HG03039 (cell line): ENCODE measurements around the gene ZNF219.
A peak's percentile ranks its signal among the peaks of the same experiment; 100 is the strongest.

Experiments
- ATAC-seq: cut with Tn5 transposase; IDR thresholded peaks from one replicate; pipeline ENCODE4 v1.9.1; 2021; ENCODE audit warnings: mild to moderate bottlenecking, moderate library complexity; ENCODE audit not compliant: unreplicated experiment

ZNF219 gene

DNA sequence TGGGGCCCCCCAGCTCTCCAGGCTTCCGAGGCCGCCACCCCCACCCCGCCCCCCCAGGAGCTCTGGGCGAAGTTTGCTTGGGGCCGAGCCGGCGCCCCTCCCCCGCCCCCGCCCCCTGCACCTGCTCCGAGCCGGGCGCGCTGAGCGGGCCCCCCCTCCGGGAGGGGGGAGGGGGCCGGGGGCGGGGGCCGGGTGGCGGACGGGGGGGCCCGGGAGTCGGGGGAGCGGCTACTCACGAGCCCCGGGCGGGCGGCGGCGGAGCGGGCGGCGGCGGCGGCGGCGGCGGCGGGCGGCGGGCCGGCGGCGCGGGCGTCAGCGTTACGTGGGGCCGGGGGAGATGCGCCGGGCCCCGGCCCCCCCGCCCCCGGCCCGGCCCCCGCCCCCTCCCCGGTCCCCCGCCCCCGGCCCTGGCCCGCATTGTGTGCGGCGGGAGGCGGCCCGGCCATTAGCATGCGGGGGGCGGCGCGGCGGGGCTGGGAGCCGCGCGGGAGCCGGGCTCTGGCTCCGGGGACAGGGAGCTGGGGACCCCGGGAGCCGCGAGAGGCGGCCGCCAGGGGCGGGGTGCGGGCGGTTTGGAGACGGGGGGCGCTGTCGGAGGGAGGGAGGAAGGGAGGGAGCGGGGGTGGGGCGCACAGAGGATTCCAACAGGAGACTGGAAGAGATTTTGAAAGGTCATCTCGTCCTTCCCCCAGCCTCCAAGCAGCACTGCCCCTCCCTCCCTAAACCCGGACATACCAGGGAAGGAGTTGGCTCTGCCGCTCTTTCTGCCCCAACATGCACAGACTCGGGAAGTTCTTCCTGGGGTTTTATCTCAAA lies at the start of gene ZNF219:
Gene ZNF219, minus strand, starts transcription at position 580 of the 816 bp plus-strand sequence. CDS start 5,064 bp downstream, outside the sequence.
- no peak for ATAC-seq

DNA sequence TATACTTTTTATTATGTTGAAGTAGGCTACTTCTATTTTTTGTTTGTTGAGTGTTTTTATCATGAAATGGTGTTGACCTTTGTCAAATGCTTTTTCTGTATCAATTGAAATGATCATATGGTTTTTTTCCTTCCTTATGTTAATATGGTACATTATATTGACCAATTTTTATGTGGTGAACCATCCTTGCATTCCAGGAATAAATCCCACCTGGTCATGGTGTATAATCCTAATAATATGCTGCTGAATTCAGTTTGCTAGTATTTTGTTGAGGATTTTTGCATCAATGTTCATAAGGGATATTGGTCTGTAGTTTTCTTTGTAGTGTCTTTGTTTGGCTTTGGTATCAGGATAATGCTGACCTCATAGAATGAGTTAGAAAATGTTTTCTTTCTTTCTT lies 47.0 kb upstream of the ZNF219 start:
- ATAC-seq = no peak

GRCh38 chr14:21142357-21142756 lies 43.9 kb upstream of the ZNF219 start:
- no peak for ATAC-seq

- no peak for ATAC-seq
Measured at GRCh38 chr14:21136024-21136423, 37.6 kb upstream of the ZNF219 start.

DNA sequence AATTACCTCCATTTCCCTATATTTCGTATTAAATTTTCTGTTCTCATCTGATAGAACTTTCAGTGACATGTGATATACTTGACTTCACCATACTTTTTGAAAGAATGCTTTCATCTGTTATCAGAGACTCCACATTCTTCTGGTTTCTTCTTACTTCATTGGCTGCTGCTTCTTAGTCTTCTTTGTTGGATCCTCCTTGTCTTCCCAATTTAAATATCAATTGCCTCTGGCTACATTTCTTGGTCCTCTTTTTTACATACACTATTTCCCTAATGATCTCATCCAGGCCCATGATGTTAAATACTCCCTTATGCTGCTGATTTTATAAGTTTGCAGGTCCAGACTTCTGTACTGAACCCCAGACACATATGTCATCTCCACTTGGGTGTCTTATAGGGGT lies 35.4 kb upstream of the ZNF219 start:
- no peak for ATAC-seq

DNA sequence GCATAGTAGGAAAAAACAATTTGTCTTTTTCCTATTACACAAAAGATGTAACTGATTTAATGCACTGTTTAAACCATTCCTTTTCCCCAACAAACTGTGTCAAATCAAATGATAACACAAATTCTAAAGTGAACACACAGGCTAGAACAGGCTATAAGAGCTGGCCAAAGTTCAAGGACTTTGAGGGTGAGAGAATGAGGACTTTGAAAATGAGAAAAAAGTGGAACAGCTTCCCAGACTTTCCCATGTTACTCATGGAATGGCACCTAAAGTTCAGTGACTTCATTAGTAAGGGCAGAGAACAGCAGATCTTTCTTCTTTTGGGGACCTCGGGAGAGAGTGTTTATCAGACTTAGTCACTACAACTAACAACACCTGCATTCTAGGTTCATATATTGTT lies 25.0 kb upstream of the ZNF219 start:
- ATAC-seq = no peak

DNA sequence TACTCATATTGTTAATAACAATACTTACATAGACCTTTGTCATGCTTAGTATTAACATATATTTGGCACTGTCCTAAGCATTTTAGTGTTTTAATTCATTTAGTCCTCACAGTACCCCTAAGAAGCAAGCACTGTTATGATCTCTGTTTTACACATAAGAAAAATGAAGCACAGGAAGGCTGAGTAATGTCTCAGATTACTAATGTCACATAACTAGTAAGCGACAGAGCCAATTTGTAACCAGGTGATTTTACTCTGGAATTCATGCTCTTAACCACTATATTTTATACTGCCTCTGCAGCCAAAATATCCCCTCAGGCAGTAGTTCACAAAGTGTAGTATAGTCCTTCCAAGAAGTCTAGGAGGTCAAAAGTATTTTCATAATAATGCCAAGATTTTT lies 22.7 kb upstream of the ZNF219 start:
- no peak for ATAC-seq

DNA sequence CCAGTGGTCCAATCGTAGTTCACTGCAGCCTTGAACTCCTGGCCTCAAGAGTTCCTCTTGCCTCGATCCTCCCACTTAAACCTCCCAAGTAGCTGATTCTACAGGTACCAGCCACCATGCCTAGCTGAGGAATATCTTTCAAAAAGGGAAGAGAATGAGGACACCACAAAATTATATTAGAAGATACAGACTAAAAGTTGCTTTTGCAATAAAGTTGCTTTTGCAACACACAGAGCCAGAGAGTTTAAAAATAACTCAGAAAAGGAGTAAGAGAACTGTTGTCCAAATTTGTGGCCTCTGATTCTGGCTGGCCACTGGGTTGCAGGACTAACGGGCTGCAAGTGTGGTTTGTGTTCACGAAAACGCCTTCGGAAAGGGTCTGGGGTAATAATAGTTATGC lies 22.2 kb upstream of the ZNF219 start:
- ATAC-seq = no peak

- no peak for ATAC-seq
Measured at GRCh38 chr14:21118933-21119332, 20.5 kb upstream of the ZNF219 start.

DNA sequence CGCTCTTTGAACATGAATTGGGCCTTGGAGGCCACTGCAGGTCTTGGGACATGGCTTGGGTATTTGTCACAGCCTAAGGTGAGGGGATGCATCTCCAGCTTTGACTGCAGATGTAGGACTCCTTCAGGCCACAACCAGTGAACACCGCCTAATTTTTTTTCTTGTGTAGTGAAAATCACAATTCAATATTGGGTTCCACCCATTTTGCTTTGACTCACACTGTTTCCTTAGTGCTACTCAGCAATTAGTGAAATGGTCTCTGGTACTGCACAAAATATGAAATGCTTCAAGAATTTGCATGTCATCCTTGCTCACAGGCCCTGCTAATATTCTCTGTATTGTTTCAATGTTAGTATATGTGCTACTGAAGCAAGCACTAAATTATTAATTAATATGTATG lies 14.9 kb upstream of the ZNF219 start:
- ATAC-seq = no peak

GRCh38 chr14:21112255-21112654 lies 13.8 kb upstream of the ZNF219 start:
- no peak for ATAC-seq

- ATAC-seq = peak; percentile 62
Measured at GRCh38 chr14:21109377-21110138, 11.1 kb upstream of the ZNF219 start.

GRCh38 chr14:21108791-21109190 lies 10.3 kb upstream of the ZNF219 start:
- no peak for ATAC-seq

DNA sequence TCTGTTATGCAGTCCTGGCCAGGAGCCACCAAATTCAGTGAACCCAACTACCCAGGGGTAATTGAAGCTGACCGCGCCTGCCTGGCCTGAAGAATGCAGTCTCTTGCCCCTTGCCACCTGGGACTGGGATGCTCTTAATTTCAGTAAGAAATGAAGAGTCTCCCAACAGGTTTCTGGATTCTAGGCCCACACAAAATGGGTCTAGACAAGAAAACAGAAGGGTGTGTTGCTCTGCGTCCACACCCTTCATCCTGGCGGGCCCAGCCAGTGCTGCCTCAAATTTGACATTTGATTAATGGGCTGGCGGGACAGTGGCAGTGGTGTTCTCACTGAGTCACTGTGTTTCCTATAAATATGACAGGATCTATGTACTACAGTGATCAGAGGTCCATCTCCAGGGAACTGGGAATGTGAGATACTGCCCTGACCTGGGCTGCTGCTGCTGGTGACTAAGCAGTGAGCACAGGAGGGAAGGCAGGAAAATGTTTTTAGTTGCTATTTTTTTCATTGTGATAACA lies 8.9 kb upstream of the ZNF219 start:
- no peak for ATAC-seq

GRCh38 chr14:21106498-21107282 lies 8.2 kb upstream of the ZNF219 start:
- no peak for ATAC-seq

- ATAC-seq = no peak
Measured at GRCh38 chr14:21106176-21106497, 7.7 kb upstream of the ZNF219 start.

DNA sequence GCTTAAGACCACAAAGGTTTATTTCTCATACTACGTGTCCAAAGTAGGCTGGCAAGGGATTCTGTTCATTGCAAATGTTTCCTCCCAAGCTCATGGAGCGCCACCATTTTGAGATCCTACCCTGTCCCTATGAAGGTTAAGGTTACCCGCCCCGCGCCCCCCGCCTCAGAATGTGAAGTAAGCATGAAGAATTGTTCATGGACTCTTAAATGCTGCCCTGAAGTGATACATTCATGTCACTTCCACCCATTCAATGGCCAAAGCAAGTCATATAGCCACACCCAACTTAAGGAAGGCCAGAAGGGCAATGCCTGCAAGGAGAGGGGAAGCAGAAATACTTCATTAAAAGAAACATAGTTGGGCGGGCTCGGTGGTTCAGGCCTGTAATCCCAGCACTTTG lies 6.6 kb upstream of the ZNF219 start:
- no peak for ATAC-seq

GRCh38 chr14:21104448-21105060 lies 6.1 kb upstream of the ZNF219 start:
- ATAC-seq = peak; percentile 43

- ATAC-seq = peak; percentile 81
Measured at GRCh38 chr14:21103710-21104447, 5.4 kb upstream of the ZNF219 start.

- no peak for ATAC-seq
Measured at GRCh38 chr14:21103411-21103709, 4.9 kb upstream of the ZNF219 start.
